Neural progenitor cell (in vitro differentiated cells): ENCODE data around the gene CELF4.

Experiments used
- CTCF ChIP-seq: fragments of 200-600 bp; sonication (generic); IDR thresholded peaks from 2 replicates; pipeline ENCODE4 v1.5.1; 2017; ENCODE audit warnings: antibody characterized with exemption, mild to moderate bottlenecking
- EZH2 ChIP-seq: fragments of 200-600 bp; sonication (generic); IDR thresholded peaks from 2 replicates; pipeline ENCODE4 v1.6.1; 2017; ENCODE audit warnings: antibody characterized with exemption, mild to moderate bottlenecking, moderate library complexity
- EZH2phosphoT487 ChIP-seq: fragments of 200-600 bp; sonication (generic); IDR thresholded peaks from 2 replicates; pipeline ENCODE4 v1.6.1; 2017; ENCODE audit warnings: antibody characterized with exemption

DNA sequence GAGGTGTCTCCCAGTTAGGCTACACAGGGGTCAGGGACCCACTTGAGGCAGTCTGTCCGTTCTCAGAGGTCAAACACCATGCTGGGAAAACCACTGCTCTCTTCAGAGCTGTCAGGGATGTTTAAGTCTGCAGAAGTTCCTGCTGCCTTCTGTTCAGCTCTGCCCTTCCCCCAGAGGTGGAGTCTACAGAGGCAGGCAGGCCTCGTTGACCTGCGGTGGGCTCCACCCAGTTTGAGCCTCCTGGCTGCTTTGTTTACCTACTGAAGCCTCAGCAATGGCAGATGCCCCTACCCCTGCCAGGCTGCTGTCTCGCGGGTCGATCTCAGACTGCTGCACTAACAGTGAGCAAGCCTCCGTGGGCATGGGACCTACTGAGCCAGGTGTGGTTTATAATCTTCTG lies 346.3 kb downstream of the CELF4 start:
- TF ChIP-seq CTCF (no peak), EZH2 (no peak), EZH2phosphoT487 (no peak)
